ENCODE results near the gene IFT122.

GRCh38 chr3:129558081-129558771 lies 118.2 kb downstream of the IFT122 start:
- no peak for TF ChIP-seq CTCF (IDR thresholded peaks at IDR 0.05; ENCODE audit: insufficient read depth, low read length)
- no peak for TF ChIP-seq REST (IDR thresholded peaks at IDR 0.05; ENCODE audit: insufficient replicate concordance, low read depth)
- no peak; the same call in 1 of the 2 replicates for TF ChIP-seq POLR2AphosphoS5 (IDR thresholded peaks at IDR 0.05; ENCODE audit: low read depth)
- no peak for TF ChIP-seq GABPA (IDR thresholded peaks at IDR 0.05; ENCODE audit: low read depth)
